Superior temporal gyrus (tissue), 1 donor: Measurements from ENCODE around the gene METTL25.

ENCODE experiments used
- DNase-seq: peaks from one replicate; pipeline ENCODE4 v3.0.0-alpha.2; 2016; ENCODE audit errors: extremely low spot score

The METTL25 gene

DNA sequence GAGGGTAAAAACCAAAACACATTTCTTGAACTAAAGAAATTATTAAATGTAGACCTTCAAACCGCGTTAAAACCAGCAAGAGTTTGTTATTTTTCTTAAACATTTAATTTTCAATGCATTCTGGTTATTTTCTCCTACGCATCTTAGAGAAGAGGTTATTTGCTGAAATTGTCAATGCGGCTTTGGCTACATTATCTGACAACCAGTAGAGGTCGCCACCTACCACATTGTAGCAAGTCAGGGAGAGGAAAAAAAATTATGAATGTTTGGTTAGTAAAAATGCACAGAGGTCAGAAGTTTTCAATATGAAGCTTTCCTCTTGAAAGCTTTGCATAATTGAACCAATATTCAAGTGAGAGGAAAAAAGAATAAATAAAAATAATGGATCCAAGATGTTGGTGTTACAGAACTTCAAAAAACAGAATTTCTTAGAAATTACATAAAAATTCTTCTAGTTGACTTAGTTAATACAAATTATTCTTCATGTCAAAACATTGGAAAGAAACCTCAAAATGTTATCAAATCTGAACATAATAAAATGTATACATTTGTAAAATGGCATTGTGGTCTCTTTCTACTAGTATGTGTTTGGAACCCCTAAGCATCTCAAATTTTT lies 168.9 kb downstream of the METTL25 start:
- peak; percentile 95 for DNase-seq
